GM19468 (cell line): Measurements from ENCODE around the gene FMO5.
"Not testable (repeated sequence)": the region's sequence is repeated elsewhere in the genome, so short reads cannot be mapped to it uniquely, and the experiment has no call there.

Source experiments
- ATAC-seq: cut with Tn5 transposase; IDR thresholded peaks from one replicate; pipeline ENCODE4 v1.9.1; 2021; ENCODE audit warnings: mild to moderate bottlenecking, moderate library complexity, moderate number of reproducible peaks; ENCODE audit not compliant: unreplicated experiment; ENCODE audit errors: extremely low read depth

Gene FMO5

GRCh38 chr1:147162093-147162492 is 63.0 kb downstream of the FMO5 start:
- ATAC-seq = no peak

- ATAC-seq = not testable (repeated sequence)
Observed at GRCh38 chr1:147157116-147157515, 68.0 kb downstream of the FMO5 start.

- ATAC-seq = no peak
Observed at GRCh38 chr1:147156642-147157041, 68.5 kb downstream of the FMO5 start.

- ATAC-seq = no peak
Observed at GRCh38 chr1:147152772-147153171, 72.4 kb downstream of the FMO5 start.

- ATAC-seq = no peak
Observed at GRCh38 chr1:147151244-147151643, 73.9 kb downstream of the FMO5 start.

GRCh38 chr1:147142886-147143285 is 82.3 kb downstream of the FMO5 start:
- ATAC-seq = no peak
